Peyer's patch (tissue), 4 donors: ENCODE results near the gene NEURL1B. TPM values are rescaled to one million over a fixed set of nuclear protein-coding genes. Genes with fewer than 3 reads are reported as not detected.
"Not testable (repeated sequence)": the region's sequence is repeated elsewhere in the genome, so short reads cannot be mapped to it uniquely, and the experiment has no call there.

Experiments used
- DNase-seq, 3 donors: peaks; one replicate each; pipeline ENCODE4 v3.0.0-alpha.2; 2017 to 2019
- H3K27ac ChIP-seq, 4 donors: fragments of 200-600 bp; sonication (generic); one replicate each; pipeline ENCODE4 v1.5.1; 2016 to 2019
- H3K27me3 ChIP-seq, 2 donors: fragments of 200-600 bp; sonication (generic); one replicate each; pipeline ENCODE4 v1.5.1; 2019
- H3K36me3 ChIP-seq, 3 donors: fragments of 200-600 bp; sonication (generic); one replicate each; pipeline ENCODE4 v1.5.1; 2016 to 2019
- H3K4me1 ChIP-seq, 4 donors: fragments of 200-600 bp; sonication (generic); one replicate each; pipeline ENCODE4 v1.5.1; 2016 to 2019
- H3K4me3 ChIP-seq, 4 donors: fragments of 200-600 bp; sonication (generic); 1 replicate in 3 of 4; 2 replicates in 1 of 4; pipeline ENCODE4 v1.5.1; 2016 to 2019; ENCODE audit warnings: mild to moderate bottlenecking in 1 of 4
- H3K9me3 ChIP-seq, 4 donors: fragments of 200-600 bp; sonication (generic); one replicate each; pipeline ENCODE4 v1.5.1; 2016 to 2019; ENCODE audit warnings: mild to moderate bottlenecking in 1 of 4
- CTCF ChIP-seq, 6 experiments: fragments of 450-650 bp in 4 of 6; fragments of 200-600 bp in 2 of 6; sonication (generic) in 1 of 6; IDR thresholded peaks; one replicate each; pipeline ENCODE4 v1.5.1; 2017 to 2019; ENCODE audit warnings: antibody characterized with exemption in 6 of 6, mild to moderate bottlenecking in 3 of 6, moderate library complexity in 1 of 6
- POLR2A ChIP-seq, 2 donors: fragments of 450-650 bp; IDR thresholded peaks; one replicate each; pipeline ENCODE4 v1.5.1; 2017; ENCODE audit warnings: antibody characterized with exemption in 2 of 2, mild to moderate bottlenecking in 2 of 2, moderate library complexity in 2 of 2
- total RNA-seq, 4 donors: library from RNA; depleted of rRNA; stranded (reverse); fragments of >200 nt; gene quantifications; one replicate each; pipeline ENCODE4 v1.1.0, GENCODE V29; 2016

The NEURL1B gene
- total RNA-seq, 4 donors from 2014 or later: 38.8 to 97.2 (median 81.0) TPM

- H3K36me3 ChIP-seq: peaks cover 0 to 32% (median 0%) of the 10 kb centered on the region in 3 donors
- peak overlapping the region in 1 of 4 donors; percentile 25 for H3K27ac ChIP-seq
- DNase-seq: peak in 1 of 3 donors; percentile 54
Observed at GRCh38 chr5:172674155-172674554, 33.1 kb downstream of the NEURL1B start.

GRCh38 chr5:172676914-172677475, 35.9 kb downstream of the NEURL1B start:
- no peak overlapping the region for H3K27ac ChIP-seq
- DNase-seq: no peak
- TF ChIP-seq POLR2A (IDR thresholded peaks at IDR 0.05) (no peak), CTCF (IDR thresholded peaks at IDR 0.05) (no peak)

More at GRCh38 chr5:172674155-172674554, 33.1 kb downstream of the NEURL1B start:
- Histone ChIP-seq H3K27me3 (no peaks in the 10 kb centered on the region), H3K4me3 (no peak overlapping the region), H3K9me3 (no peaks in the 10 kb centered on the region), H3K4me1 (peaks cover 0 to 30% (median 5%) of the 10 kb centered on the region in 4 donors)
- TF ChIP-seq CTCF (IDR thresholded peaks at IDR 0.05) (no peak), POLR2A (IDR thresholded peaks at IDR 0.05) (no peak)

DNA sequence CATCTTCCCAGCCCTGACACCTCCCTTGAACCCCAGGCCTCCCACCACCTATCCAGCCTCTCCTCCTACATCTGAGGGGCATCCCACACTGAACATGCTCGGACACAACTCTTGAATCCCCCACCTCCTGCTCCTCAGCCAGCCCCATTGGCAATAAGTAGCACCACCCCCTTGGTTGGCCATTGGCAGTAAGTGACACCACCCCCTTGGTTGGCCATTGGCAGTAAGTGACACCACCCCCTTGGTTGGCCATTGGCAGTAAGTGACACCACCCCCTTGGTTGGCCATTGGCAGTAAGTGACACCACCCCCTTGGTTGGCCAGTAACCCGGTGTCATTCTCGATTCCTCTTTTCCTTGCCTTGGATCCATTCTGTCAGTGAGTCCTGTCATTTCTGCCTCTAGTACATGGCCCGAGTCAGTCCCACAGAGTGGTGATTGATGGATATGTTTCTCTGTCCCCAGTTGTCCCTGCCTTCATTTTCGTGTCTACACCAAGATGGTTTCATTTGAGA, 37.4 kb downstream of the NEURL1B start:
- peaks cover 0 to 28% (median 6%) of the 10 kb centered on the region in 4 donors for H3K4me1 ChIP-seq
- not testable (repeated sequence) for H3K36me3 ChIP-seq, H3K4me3 ChIP-seq, H3K27me3 ChIP-seq, H3K9me3 ChIP-seq
- DNase-seq: peak in 1 of 3 donors; percentile 34
- peak overlapping the region in 2 of 4 donors; percentile 51 to 74 for H3K27ac ChIP-seq

More at GRCh38 chr5:172676914-172677475, 35.9 kb downstream of the NEURL1B start:
- no peak overlapping the region for H3K4me3 ChIP-seq
- H3K9me3 ChIP-seq: no peaks in the 10 kb centered on the region
- H3K4me1 ChIP-seq: peaks cover 0 to 36% (median 6%) of the 10 kb centered on the region in 4 donors
- H3K36me3 ChIP-seq: peaks cover 0 to 9% (median 0%) of the 10 kb centered on the region in 3 donors
- H3K27me3 ChIP-seq: no peaks in the 10 kb centered on the region

GRCh38 chr5:172678902-172679301, 37.8 kb downstream of the NEURL1B start:
- Histone ChIP-seq H3K9me3 (no peaks in the 10 kb centered on the region), H3K4me3 (no peak overlapping the region), H3K27ac (peak overlapping the region in 3 of 4 donors; percentile 40 to 74 (median 51)), H3K27me3 (no peaks in the 10 kb centered on the region), H3K36me3 (peaks cover 0 to 5% (median 0%) of the 10 kb centered on the region in 3 donors), H3K4me1 (peaks cover 0 to 24% (median 6%) of the 10 kb centered on the region in 4 donors)
- TF ChIP-seq CTCF (IDR thresholded peaks at IDR 0.05) (no peak), POLR2A (IDR thresholded peaks at IDR 0.05) (no peak)
- DNase-seq: peak in 1 of 3 donors; percentile 69

- H3K4me1 ChIP-seq: peaks cover 0 to 20% (median 4%) of the 10 kb centered on the region in 4 donors
- H3K36me3 ChIP-seq: peaks cover 0 to 5% (median 0%) of the 10 kb centered on the region in 3 donors
- no peak overlapping the region for H3K4me3 ChIP-seq
- peak overlapping the region in 3 of 4 donors; percentile 40 to 74 (median 51) for H3K27ac ChIP-seq
- TF ChIP-seq POLR2A (IDR thresholded peaks at IDR 0.05) (no peak), CTCF (IDR thresholded peaks at IDR 0.05) (no peak)
- no peaks in the 10 kb centered on the region for H3K27me3 ChIP-seq
- DNase-seq: peak in 1 of 3 donors; percentile 60
- H3K9me3 ChIP-seq: no peaks in the 10 kb centered on the region
Observed at GRCh38 chr5:172679628-172680212, 38.7 kb downstream of the NEURL1B start.

- Histone ChIP-seq H3K9me3 (no peaks in the 10 kb centered on the region), H3K36me3 (peaks cover 0 to 5% (median 0%) of the 10 kb centered on the region in 3 donors), H3K4me3 (no peak overlapping the region), H3K27me3 (no peaks in the 10 kb centered on the region), H3K27ac (no peak overlapping the region), H3K4me1 (peaks cover 0 to 19% (median 4%) of the 10 kb centered on the region in 4 donors)
- TF ChIP-seq CTCF (IDR thresholded peaks at IDR 0.05) (no peak), POLR2A (IDR thresholded peaks at IDR 0.05) (no peak)
- DNase-seq: no peak
Observed at GRCh38 chr5:172680921-172681320, 39.9 kb downstream of the NEURL1B start.
